GM19438 (cell line): Measurements from ENCODE around the gene AGBL4.

ENCODE experiments used
- ATAC-seq: cut with Tn5 transposase; IDR thresholded peaks from one replicate; pipeline ENCODE4 v1.9.1; 2021; ENCODE audit warnings: low read depth; ENCODE audit not compliant: unreplicated experiment

Gene AGBL4

DNA sequence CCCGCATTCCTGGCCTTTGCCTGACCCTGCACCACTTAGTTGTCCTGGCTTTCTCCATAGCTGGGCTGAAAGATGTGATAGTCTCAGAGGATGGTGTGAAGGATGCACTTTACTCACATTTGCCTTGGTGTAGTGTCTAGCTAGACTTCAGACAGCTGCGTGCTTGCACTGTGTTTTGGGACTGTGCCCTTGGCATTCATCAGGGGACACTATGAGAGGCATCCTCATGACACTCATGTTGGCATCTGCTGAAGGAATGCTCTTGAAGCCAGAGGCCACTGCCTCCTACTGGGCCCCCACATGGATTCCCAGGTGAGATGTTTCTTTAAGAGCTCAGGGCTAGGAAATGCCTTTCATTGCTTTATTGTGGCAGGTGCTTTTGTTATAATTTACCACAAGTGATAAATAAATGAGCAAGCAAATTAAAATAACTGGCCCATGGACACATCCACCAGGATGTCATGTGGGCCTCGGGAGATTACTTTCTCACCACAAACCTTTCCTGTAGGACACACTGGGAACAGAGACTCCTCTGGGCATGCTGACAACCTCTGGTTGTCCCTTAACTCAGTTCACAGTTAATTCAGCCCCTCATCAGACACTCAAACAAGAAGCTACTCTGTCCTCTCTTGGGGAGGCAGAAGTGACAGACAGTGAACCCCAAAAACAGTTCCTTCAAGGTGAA lies 1452.3 kb downstream of the AGBL4 start:
- no peak for ATAC-seq

DNA sequence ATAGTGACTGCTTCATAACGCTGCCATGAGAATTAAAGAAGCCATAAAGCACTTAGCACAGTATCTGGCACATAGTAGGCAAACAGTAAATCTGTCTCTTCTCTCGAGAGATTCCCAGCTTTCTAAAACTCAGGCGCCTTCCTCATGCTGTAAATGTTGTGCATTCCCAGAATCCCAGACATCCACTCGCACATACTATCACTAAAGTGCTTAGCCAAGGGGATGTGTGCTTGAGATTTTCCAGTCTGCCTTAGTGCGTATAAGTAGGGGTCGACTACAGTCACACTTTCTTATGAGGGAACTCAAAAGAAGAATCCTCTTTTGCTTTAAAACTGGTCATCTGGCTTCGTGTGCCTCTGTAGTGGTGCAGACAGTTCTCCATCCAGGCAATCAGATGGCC lies 1453.2 kb downstream of the AGBL4 start:
- ATAC-seq: no peak

- no peak for ATAC-seq
Observed at GRCh38 chr1:48568501-48568900, 1455.3 kb downstream of the AGBL4 start.

DNA sequence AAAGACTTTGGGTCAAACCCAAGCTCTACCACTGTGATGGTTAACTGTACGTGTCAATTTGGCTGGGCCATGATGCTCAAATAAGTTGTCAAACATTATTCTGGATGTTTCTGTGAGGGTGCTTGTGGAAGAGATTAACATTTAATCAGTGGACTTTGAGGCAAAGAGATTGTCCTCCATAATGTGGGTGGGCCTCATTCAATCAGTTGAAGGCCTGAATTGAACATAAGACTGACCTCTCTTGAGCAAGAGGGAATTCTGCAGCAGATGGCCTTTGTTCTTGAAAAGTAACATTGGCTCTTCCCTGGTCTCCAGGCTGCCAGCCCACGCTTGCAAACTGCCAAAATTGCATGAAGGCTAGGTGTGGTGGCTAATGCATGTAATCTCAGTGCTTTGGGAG lies 1457.3 kb downstream of the AGBL4 start:
- ATAC-seq: no peak

DNA sequence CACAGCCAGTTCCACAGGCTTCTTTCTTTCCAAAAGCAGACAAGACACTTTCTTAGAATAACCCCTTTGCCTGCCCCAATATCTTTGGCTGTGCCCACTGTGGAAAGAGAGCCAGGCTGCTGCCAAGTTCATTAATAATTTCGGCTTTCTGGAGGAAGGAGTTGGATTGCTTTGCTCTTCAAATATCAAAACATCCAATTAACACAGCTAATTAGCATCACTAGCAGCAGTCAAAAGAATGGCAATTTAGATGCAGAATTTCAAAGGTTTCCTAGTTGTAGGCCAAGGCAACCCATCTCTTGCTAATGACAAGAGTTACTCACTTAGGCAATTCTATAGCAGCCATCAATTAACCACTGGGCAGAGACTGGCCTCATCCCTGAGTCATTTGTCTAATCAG lies 1460.7 kb downstream of the AGBL4 start:
- ATAC-seq: no peak

- no peak for ATAC-seq
Observed at GRCh38 chr1:48561444-48561843, 1462.3 kb downstream of the AGBL4 start.

DNA sequence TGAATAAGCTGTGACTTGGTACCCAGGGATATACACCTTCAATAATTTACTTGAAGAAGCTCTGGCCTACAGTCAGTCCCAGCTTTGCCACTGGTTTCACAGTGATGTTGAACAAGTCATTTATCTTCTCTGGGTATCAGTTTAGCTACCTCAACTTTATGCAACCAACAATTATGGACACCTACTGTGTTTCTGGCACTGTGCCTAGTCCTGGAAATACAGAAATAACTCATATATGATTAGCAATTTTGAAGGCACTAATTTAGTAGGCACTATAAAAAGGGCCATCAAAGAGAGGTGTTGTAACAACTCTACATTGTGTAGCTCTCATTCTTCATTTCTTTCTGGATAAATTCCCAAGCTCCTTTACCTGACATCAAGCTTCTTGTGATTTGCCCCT lies 1463.2 kb downstream of the AGBL4 start:
- ATAC-seq: no peak

DNA sequence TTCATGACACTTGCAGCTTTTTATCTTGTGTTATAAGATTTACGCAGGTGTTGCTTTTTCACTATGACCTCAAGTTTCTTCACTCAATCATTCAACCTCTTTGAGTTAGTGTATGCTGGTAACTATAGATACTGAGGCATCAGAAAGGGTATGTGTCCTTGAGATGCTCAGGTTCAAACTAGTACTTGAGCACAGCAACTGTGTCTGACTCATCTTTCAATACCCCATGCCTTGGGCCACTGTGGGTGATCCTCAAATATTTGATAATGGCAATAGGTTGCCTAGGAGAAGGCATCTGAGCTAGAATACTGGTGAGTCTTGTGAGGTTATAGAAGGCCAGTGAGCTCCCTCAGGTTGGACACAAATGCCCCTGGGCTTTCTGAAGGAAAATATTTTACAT lies 1463.6 kb downstream of the AGBL4 start:
- no peak for ATAC-seq

DNA sequence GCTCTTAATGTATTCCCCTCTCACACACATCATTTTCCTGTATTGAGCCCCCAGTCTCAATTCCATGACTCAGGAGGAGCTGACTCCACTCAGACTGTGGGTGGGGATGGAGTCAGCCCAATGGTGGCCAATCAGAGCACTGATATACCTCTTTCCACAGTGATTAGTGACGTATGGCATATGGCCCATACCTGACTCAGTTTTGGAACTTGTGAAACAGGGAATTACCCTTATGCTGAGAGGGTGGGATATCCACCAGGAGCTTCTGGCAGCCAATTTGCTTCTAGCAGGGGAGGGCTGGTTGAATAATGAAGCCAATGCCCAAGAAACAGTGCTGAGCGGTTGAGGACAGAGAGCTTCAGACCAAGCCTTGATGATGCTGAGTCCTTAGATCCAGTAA lies 1465.4 kb downstream of the AGBL4 start:
- ATAC-seq: no peak

- ATAC-seq: no peak
Observed at GRCh38 chr1:48556186-48556850, 1467.4 kb downstream of the AGBL4 start.

DNA sequence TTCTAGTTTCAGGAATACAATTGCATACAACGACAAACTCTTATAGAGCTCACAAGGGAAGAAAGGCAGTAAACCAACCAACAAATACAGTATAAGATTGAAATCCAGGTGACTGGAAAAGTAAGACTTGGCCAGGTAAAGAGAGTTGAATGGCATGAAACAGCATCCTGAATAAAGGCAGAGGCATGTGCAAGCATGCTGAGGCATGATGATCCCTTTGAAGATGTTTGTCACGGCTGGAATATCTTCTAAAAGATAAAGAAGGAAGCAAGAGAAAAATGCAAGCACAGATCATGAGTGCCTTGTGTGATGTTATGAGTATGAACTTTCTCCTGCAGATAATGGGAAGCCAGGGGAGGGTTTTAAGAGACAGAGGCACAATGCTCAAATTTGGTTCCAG lies 1468.5 kb downstream of the AGBL4 start:
- no peak for ATAC-seq

DNA sequence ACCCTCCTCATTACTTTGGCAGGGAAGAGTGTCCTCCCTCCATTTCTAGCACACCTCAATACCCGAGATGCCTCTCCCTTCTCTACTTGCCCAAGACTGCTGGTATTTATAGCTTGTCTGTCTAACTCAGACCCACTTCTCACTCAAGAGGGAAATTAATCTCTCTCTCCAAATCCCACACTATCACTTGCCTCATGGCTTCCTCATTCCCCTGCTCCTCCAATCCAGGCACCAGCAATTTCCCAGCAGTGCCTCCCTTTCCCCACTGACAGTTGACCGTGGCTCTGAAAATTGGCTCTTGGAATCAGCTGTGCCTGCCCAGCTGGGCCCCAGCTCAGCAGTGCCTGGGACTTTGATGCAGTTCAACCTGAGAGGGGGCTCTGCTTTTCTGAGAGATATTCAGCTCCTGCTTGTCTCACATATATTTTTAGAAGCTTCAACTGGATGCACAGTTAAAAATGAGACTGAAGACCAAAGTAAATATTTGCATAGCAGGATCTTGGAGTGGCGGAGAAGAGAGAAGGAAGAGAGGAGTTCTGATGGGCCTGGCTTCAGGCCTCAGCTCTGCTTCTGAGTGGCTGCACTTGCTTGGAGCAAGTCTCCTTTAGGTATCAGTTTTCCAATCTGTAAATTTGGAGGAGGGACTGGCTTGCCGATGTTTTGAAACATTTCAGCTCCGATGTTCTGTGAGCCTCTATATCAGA lies 1470.7 kb downstream of the AGBL4 start:
- ATAC-seq: no peak

DNA sequence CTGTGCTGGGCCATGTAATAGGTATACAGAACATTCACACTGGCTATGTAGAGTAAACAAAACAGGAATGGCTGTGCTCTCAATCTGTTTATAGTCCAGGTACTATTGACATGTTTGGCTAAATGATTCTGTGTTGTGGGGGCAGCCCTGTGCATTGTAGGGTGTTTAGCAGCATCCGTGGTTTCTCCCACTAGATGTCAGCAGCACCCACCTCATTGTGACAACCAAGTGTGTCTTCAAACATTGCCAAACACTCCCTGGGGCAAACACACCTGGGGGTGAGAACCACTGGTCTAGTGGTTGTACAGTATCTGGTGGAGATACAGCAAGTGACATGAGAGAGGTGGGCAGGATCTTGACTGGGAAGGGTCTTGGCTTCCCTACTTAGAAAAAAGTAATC lies 1471.3 kb downstream of the AGBL4 start:
- no peak for ATAC-seq

GRCh38 chr1:48548985-48549384 lies 1474.8 kb downstream of the AGBL4 start:
- no peak for ATAC-seq

GRCh38 chr1:48547561-48548220 lies 1476.1 kb downstream of the AGBL4 start:
- no peak for ATAC-seq

- ATAC-seq: no peak
Observed at GRCh38 chr1:48543854-48544253, 1479.9 kb downstream of the AGBL4 start.

DNA sequence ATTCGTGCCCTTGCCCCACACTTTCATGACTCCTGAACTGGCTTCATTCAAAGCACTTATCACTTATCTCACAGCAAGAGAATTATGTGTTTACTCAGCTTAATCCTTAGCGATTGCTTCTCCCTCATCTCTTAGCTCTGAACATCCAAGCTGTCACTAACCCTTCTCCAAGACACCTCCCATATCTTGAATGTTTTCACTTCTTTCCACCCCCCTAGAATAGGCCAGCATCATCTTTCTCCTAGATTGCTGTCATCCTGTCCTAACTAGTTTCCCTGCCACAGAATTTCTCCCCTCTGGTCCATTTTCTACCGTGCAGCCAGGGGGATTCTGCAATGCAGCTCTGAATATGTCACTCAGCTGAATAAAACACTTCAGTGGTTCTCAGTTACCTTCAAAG lies 1483.2 kb downstream of the AGBL4 start:
- ATAC-seq: no peak

GRCh38 chr1:48536477-48536876 lies 1487.3 kb downstream of the AGBL4 start:
- no peak for ATAC-seq

DNA sequence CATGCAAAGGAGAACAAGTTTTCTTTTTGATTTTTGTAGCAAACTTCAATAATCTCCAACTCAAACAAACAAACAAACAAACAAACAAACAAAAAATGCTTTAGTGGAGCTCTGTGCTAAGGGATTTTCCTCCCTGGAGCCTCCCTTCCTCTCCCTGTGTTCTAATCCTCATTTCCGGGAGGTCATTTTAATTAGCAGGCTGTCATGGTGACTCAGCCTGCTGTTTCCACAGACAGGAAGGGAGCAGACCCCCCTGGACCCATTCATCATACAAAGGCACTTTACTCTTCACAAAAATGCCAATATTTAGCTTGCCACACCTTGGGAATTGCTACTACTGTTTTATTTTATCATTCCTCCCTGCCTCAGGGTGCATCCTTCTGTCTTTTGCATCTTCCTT lies 1490.8 kb downstream of the AGBL4 start:
- no peak for ATAC-seq

GRCh38 chr1:48530727-48531351 lies 1492.9 kb downstream of the AGBL4 start:
- ATAC-seq: peak; percentile 87

DNA sequence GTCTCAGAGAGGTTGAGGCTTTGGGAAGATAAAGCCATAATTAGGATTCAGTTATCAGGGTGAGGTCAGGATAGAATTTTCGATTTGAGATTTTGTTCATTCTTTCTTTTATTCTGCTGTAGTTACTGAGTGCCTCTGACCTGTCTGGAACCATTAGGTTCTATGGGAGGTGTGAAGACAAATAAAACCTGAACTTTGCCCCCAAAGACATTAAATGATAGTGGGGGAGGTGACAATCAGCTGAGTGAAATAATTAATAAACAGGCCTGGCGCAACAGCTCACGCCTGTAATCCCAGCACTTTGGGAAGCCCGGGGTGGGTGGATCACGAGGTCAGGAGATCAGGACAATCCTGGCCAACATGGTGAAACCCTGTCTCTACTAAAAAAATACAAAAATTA lies 1496.7 kb downstream of the AGBL4 start:
- no peak for ATAC-seq
